NCI-H1417 (cell line): ENCODE results near the gene PHACTR1.
A peak's percentile ranks its signal among the peaks of the same experiment; 100 is the strongest.
"Not testable (repeated sequence)": the region's sequence is repeated elsewhere in the genome, so short reads cannot be mapped to it uniquely, and the experiment has no call there.

Experiments used
- DNase-seq, 3 experiments: peaks; one replicate each; lab custom pipeline; 2025; lab: John Stamatoyannopoulos, UW

PHACTR1 gene

GRCh38 chr6:12899046-12899833 is 182.7 kb downstream of the PHACTR1 start:
- DNase-seq = peak in 2 of 3 experiments; percentile 47 to 63

GRCh38 chr6:12903246-12903645 is 186.7 kb downstream of the PHACTR1 start:
- DNase-seq = no peak

- DNase-seq = no peak
These were observed 193.3 kb downstream of the PHACTR1 start for GRCh38 chr6:12909833-12910232.

GRCh38 chr6:12911427-12911826 is 194.9 kb downstream of the PHACTR1 start:
- DNase-seq = peak; percentile 23 to 72 (median 56)

- no peak for DNase-seq
These were observed 196.6 kb downstream of the PHACTR1 start for GRCh38 chr6:12913201-12913600.

GRCh38 chr6:12916006-12916405 is 199.4 kb downstream of the PHACTR1 start:
- no peak for DNase-seq

GRCh38 chr6:12916420-12917136 is 200.0 kb downstream of the PHACTR1 start:
- DNase-seq = peak in 1 of 3 experiments; percentile 25

GRCh38 chr6:12921467-12921866 is 204.9 kb downstream of the PHACTR1 start:
- DNase-seq = no peak

GRCh38 chr6:12923644-12924235 is 207.2 kb downstream of the PHACTR1 start:
- no peak for DNase-seq

- no peak for DNase-seq
These were observed 208.3 kb downstream of the PHACTR1 start for GRCh38 chr6:12924911-12925310.

- no peak for DNase-seq
These were observed 211.2 kb downstream of the PHACTR1 start for GRCh38 chr6:12927746-12928145.

- no peak for DNase-seq
These were observed 213.1 kb downstream of the PHACTR1 start for GRCh38 chr6:12929678-12930077.

GRCh38 chr6:12931639-12932038 is 215.1 kb downstream of the PHACTR1 start:
- DNase-seq = no peak

- DNase-seq = no peak
These were observed 219.1 kb downstream of the PHACTR1 start for GRCh38 chr6:12935637-12936036.

GRCh38 chr6:12937971-12938370 is 221.4 kb downstream of the PHACTR1 start:
- no peak for DNase-seq

GRCh38 chr6:12939314-12939713 is 222.7 kb downstream of the PHACTR1 start:
- no peak for DNase-seq

GRCh38 chr6:12941422-12941821 is 224.9 kb downstream of the PHACTR1 start:
- no peak for DNase-seq

- DNase-seq = peak in 1 of 3 experiments; percentile 37
These were observed 227.0 kb downstream of the PHACTR1 start for GRCh38 chr6:12943549-12943948.

- DNase-seq = peak in 2 of 3 experiments; percentile 4 to 47
These were observed 227.4 kb downstream of the PHACTR1 start for GRCh38 chr6:12944001-12944400.

GRCh38 chr6:12944528-12944927 is 228.0 kb downstream of the PHACTR1 start:
- not testable (repeated sequence) for DNase-seq

- DNase-seq = no peak
These were observed 230.7 kb downstream of the PHACTR1 start for GRCh38 chr6:12947151-12947871.

GRCh38 chr6:12947967-12948366 is 231.4 kb downstream of the PHACTR1 start:
- DNase-seq = no peak
